Common myeloid progenitor, CD34-positive (primary cell): ENCODE results near the gene NPNT.

Source experiments
- CTCF ChIA-PET: fragments of 350-600 bp; sonication (Branson Sonifier 250); formaldehyde crosslinking; loops from one replicate; lab custom pipeline; 2021; ENCODE audit warnings: antibody characterized with exemption; lab: Charles Lee
- POLR2A ChIA-PET: fragments of 350-600 bp; sonication (Branson Sonifier 250); formaldehyde crosslinking; loops from one replicate; lab custom pipeline; 2021; ENCODE audit warnings: antibody characterized with exemption; lab: Charles Lee
- DNase-seq, 3 donors: peaks; one replicate each; pipeline versions ENCODE4 v3.0.0 to v3.0.0-alpha.2; 2013
- H3K27ac ChIP-seq, 2 experiments: 1 replicate in 1 of 2; 2 replicates in 1 of 2; pipeline ENCODE4 v1.7.0; 2013; ENCODE audit warnings: inconsistent platforms in 2 of 2, low read length in 2 of 2, mild to moderate bottlenecking in 2 of 2, low read depth in 1 of 2, moderate library complexity in 1 of 2; ENCODE audit not compliant: severe bottlenecking in 2 of 2, insufficient read depth in 1 of 2, poor library complexity in 1 of 2
- H3K27me3 ChIP-seq, 5 experiments: replicated peaks in 2 of 5; 1 replicate in 3 of 5; 2 replicates in 2 of 5; pipeline versions ENCODE4 v1.6.1 to v1.7.0; 2013; ENCODE audit warnings: low read length in 4 of 5, mild to moderate bottlenecking in 2 of 5, moderate library complexity in 2 of 5, inconsistent platforms in 1 of 5; ENCODE audit not compliant: insufficient read depth in 5 of 5, control insufficient read depth in 4 of 5
- H3K36me3 ChIP-seq, 4 experiments: 1 replicate in 2 of 4; 2 replicates in 2 of 4; pipeline versions ENCODE4 v1.6.1 to v1.7.0; 2013; ENCODE audit warnings: low read length in 3 of 4, control low read depth in 1 of 4, mild to moderate bottlenecking in 1 of 4; ENCODE audit not compliant: control insufficient read depth in 4 of 4, insufficient read depth in 4 of 4
- H3K4me1 ChIP-seq, 4 experiments: 1 replicate in 3 of 4; 2 replicates in 1 of 4; pipeline versions ENCODE4 v1.6.1 to v1.7.1; 2013; ENCODE audit warnings: low read length in 3 of 4, mild to moderate bottlenecking in 3 of 4, control low read depth in 1 of 4, inconsistent platforms in 1 of 4, moderate library complexity in 1 of 4; ENCODE audit not compliant: control insufficient read depth in 4 of 4, insufficient read depth in 4 of 4; ENCODE audit errors: control extremely low read depth in 1 of 4
- H3K4me3 ChIP-seq, 7 experiments: 1 replicate in 4 of 7; 2 replicates in 3 of 7; pipeline versions ENCODE4 v1.5.1 to v1.7.0; 2013; ENCODE audit warnings: mild to moderate bottlenecking in 7 of 7, low read length in 6 of 7, moderate library complexity in 6 of 7, inconsistent platforms in 2 of 7, low read depth in 2 of 7, control low read depth in 1 of 7; ENCODE audit not compliant: insufficient read depth in 4 of 7, control insufficient read depth in 1 of 7; ENCODE audit errors: extremely low read depth in 1 of 7
- H3K9me3 ChIP-seq, 5 experiments: 1 replicate in 4 of 5; 2 replicates in 1 of 5; pipeline versions ENCODE4 v1.6.1 to v1.7.1; 2013; ENCODE audit warnings: low read length in 4 of 5, mild to moderate bottlenecking in 2 of 5, inconsistent platforms in 1 of 5, low read depth in 1 of 5, moderate library complexity in 1 of 5; ENCODE audit not compliant: control insufficient read depth in 4 of 5, insufficient read depth in 2 of 5; ENCODE audit errors: control extremely low read depth in 1 of 5
- WGBS: methylation state at CpG from one replicate; pipeline ENCODE4 v1.1.5; 2013; ENCODE audit not compliant: insufficient coverage; 5-methylcytosine and 5-hydroxymethylcytosine counted together

NPNT gene

DNA sequence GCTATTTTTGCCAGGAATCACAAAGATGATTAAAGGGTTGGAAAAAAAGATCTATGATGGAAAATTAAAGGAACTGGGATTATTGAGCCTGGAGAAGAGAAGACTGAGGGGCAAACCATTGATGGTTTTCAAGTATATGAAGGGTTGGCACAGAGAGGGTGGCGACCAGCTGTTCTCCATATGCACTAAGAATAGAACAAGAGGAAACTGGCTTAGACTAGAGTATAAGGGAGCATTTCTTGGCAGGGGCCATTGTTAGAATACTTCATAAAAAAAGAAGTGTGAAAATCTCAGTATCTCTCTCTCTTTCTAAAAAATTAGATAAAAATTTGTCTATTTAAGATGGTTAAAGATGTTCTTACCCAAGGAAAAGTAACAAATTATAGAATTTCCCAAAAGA is 75.1 kb downstream of the NPNT start:
- ChIA-PET CTCF (no interaction called here), POLR2A (no interaction called here)
- Histone ChIP-seq H3K27ac (no peak overlapping the region), H3K4me3 (no peak overlapping the region), H3K9me3 (no peaks in the 10 kb centered on the region), H3K27me3 (peaks cover 0 to 7% (median 0%) of the 10 kb centered on the region in 5 experiments), H3K4me1 (no peaks in the 10 kb centered on the region), H3K36me3 (no peaks in the 10 kb centered on the region)
- no CpG with 5 or more reads among the region's 1 CpG for WGBS
- DNase-seq = no peak

DNA sequence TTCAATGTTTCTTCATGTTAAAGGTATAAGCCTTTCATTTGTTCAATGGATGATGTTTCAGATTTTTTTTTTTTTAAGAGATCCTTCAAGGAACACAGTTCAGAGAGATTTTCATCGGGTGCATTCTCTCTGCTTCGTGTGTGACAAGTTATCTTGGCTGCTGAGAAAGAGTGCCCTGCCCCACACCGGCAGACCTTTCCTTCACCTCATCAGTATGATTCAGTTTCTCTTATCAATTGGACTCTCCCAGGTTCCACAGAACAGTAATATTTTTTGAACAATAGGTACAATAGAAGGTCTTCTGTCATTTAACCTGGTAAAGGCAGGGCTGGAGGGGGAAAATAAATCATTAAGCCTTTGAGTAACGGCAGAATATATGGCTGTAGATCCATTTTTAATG is 75.8 kb downstream of the NPNT start:
- 86% methylated on average over 1 of the region's 4 CpGs for WGBS
- H3K27ac ChIP-seq = no peak overlapping the region
- no peak overlapping the region for H3K4me3 ChIP-seq
- H3K36me3 ChIP-seq = no peaks in the 10 kb centered on the region
- CTCF ChIA-PET = no interaction called here
- H3K9me3 ChIP-seq = no peaks in the 10 kb centered on the region
- POLR2A ChIA-PET = no interaction called here
- H3K4me1 ChIP-seq = no peaks in the 10 kb centered on the region
- H3K27me3 ChIP-seq = peaks cover 0 to 7% (median 0%) of the 10 kb centered on the region in 5 experiments
- DNase-seq = no peak

DNA sequence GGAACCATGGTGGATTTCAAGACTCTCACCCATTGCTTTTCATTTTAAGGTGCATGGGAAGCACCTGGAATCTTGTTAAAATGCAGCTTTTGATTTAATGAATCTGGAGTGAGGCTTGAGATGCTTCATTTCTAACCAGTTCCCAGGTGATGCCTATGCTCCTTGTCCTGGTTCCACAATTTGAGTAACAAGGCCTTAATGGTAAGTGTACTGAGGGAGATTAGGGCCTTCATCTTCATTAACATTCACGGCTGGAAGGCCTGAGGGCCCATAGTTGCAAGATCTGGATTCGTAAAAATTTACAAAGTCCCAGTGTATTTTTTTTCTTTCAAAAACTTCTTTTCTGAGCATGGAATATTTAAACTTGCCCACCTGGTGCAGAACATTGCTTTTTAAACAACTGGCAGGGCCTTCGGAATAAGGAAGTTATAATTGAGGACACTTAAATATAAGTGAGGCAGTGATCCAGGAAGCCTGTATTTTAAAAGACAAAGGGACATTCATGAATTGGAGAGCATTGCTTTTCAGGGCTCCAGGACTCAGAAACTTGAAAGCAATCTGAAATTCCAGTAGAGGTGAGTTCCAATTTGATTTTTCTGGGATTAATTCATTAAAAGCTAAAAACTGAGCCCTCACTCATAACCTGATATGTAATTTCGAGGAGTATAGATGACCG is 77.8 kb downstream of the NPNT start:
- no peaks in the 10 kb centered on the region for H3K9me3 ChIP-seq
- H3K4me1 ChIP-seq = no peaks in the 10 kb centered on the region
- CTCF ChIA-PET = no interaction called here
- WGBS = 100% methylated on average over 5 of the region's 5 CpGs
- H3K27me3 ChIP-seq = peaks cover 0 to 2% (median 0%) of the 10 kb centered on the region in 5 experiments
- no peak overlapping the region for H3K27ac ChIP-seq
- H3K4me3 ChIP-seq = no peak overlapping the region
- DNase-seq = no peak
- no peaks in the 10 kb centered on the region for H3K36me3 ChIP-seq
- POLR2A ChIA-PET = no interaction called here

DNA sequence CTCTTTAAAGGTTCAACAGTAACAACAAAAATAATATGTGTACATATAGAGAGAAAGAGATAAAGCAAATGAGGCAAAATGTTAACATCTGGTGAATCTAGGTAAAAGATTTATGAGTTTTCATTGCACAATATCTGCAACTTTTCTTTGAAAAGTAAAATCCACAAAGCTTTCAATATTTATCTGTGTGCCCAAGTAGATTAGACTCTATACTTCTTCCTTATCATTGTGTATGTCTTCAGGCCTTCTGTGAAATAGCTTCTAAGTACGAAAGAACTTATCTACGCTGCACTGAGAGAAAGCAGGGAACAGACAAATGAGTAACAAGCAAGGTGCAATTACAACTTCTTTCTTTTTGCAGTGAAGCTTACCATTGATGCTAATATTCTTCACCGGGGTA is 81.6 kb downstream of the NPNT start:
- no peak overlapping the region for H3K4me3 ChIP-seq
- CTCF ChIA-PET = interaction anchor here (0.7 kb wide), 1 partner anchor 38 kb away, joined by 4 read pairs; no protein-coding TSS in a partner anchor
- H3K9me3 ChIP-seq = no peaks in the 10 kb centered on the region
- no peak overlapping the region for H3K27ac ChIP-seq
- WGBS = 100% methylated on average over 2 of the region's 3 CpGs
- H3K27me3 ChIP-seq = no peaks in the 10 kb centered on the region
- H3K4me1 ChIP-seq = no peaks in the 10 kb centered on the region
- H3K36me3 ChIP-seq = no peaks in the 10 kb centered on the region
- POLR2A ChIA-PET = no interaction called here
- DNase-seq = no peak

DNA sequence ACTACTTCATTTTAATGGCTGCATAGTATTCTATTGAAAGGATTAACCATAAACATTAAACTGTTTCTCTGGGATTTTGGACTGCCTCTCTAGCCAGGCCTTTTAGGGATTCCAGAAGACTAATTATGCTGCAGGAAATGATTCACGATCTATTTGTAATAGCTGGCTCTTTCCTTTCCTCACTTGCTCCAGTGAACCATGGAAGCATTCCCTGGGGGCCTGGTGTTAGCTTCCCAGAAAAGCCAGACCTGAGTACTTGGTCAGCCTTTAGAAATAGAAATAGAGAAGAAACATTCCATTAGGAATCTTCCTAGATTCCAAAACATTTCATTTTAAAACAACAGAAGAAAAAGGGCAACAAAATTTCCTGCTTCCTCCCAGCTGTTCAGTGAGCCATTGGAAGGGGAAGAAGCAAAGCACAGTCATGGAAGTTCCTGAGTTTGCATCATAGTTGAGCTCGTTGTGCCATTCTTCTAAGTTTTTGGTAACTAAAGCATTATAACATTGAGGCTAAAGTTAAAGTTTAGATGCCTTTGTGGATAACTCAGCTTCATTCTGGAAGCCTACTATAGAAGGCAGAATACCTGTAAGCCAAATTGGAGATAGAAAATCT is 83.5 kb downstream of the NPNT start:
- WGBS = 100% methylated on average over 1 of the region's 2 CpGs
- Histone ChIP-seq H3K9me3 (no peaks in the 10 kb centered on the region), H3K4me1 (no peaks in the 10 kb centered on the region), H3K27me3 (no peaks in the 10 kb centered on the region), H3K36me3 (no peaks in the 10 kb centered on the region), H3K27ac (no peak overlapping the region), H3K4me3 (no peak overlapping the region)
- DNase-seq = no peak
- POLR2A ChIA-PET = no interaction called here
- CTCF ChIA-PET = no interaction called here

DNA sequence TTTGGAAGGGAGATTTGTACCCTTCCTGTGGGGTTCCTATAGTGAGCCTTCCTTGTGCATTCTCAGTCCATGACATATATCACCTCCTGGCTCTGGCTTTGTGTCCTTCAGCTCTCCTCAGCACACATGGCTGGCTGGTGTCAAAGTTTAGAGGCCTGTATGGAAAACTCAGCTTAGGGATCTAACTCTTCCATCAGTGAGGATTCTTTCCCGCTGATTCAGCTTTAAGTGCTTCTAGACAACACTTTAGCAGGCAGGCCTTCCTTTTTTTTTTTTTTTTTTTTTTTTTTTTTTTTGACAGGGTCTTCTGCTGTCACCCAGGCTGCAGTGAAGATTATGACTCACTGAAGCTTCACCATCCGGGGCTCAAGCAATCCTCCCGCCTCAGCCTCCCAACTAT is 84.2 kb downstream of the NPNT start:
- ChIA-PET CTCF (no interaction called here), POLR2A (no interaction called here)
- H3K36me3 ChIP-seq = no peaks in the 10 kb centered on the region
- H3K4me1 ChIP-seq = no peaks in the 10 kb centered on the region
- no peaks in the 10 kb centered on the region for H3K27me3 ChIP-seq
- no peak overlapping the region for H3K4me3 ChIP-seq
- H3K27ac ChIP-seq = no peak overlapping the region
- peaks cover 0 to under 1% (median 0%) of the 10 kb centered on the region in 5 experiments for H3K9me3 ChIP-seq
- WGBS = no CpG with 5 or more reads among the region's 3 CpGs
- no peak for DNase-seq

DNA sequence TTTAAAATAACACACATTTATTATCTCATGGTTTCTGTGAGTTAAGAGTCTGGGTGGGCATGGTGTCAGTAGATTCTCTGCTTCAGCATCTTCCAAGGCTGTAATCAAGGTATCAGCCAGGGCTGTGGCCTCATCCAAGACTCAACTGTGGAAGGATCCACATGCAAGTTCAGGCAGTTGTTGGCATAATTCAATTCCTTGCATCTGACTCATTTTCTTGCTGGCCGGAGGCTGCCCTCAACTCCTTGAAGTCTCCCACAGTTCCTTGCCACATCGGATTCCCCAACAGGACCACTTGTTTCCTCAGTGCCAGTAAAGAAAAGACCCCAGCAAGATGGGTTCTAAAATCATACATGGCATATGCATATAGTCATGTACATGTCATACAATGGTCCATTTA is 93.4 kb downstream of the NPNT start:
- H3K4me3 ChIP-seq = no peak overlapping the region
- no peaks in the 10 kb centered on the region for H3K27me3 ChIP-seq
- no peak for DNase-seq
- POLR2A ChIA-PET = no interaction called here
- CTCF ChIA-PET = no interaction called here
- 50% methylated on average over 2 of the region's 2 CpGs for WGBS
- H3K27ac ChIP-seq = no peak overlapping the region
- H3K4me1 ChIP-seq = no peaks in the 10 kb centered on the region
- H3K9me3 ChIP-seq = peaks cover 0 to 5% (median 0%) of the 10 kb centered on the region in 5 experiments
- no peaks in the 10 kb centered on the region for H3K36me3 ChIP-seq
